Activated T-cell treated with anti-CD3 and anti-CD28 coated beads for 4 hours (primary cell): ENCODE measurements around the gene LCE1F.

Source experiments
- DNase-seq: peaks from one replicate; pipeline ENCODE4 v3.0.0-alpha.2; 2020

Gene LCE1F

GRCh38 chr1:152774875-152775274, at the start of gene LCE1F:
Gene LCE1F (plus strand): TSS chr1:152775140. CDS start chr1:152776372, 1,232 bp downstream.
- no peak for DNase-seq

GRCh38 chr1:152725261-152725660, 49.7 kb upstream of the LCE1F start:
- no peak for DNase-seq

GRCh38 chr1:152728986-152729385, 46.0 kb upstream of the LCE1F start:
- DNase-seq, result no peak

GRCh38 chr1:152735648-152736047, 39.3 kb upstream of the LCE1F start:
- DNase-seq, result no peak

GRCh38 chr1:152737997-152738396, 36.9 kb upstream of the LCE1F start:
- DNase-seq, result no peak

- DNase-seq, result no peak
Observed at GRCh38 chr1:152739841-152740240, 35.1 kb upstream of the LCE1F start.

- DNase-seq, result no peak
Observed at GRCh38 chr1:152741656-152742055, 33.3 kb upstream of the LCE1F start.

- no peak for DNase-seq
Observed at GRCh38 chr1:152743371-152744145, 31.4 kb upstream of the LCE1F start.

- DNase-seq, result no peak
Observed at GRCh38 chr1:152745289-152745704, 29.6 kb upstream of the LCE1F start.

GRCh38 chr1:152745765-152746444, 29.0 kb upstream of the LCE1F start:
- no peak for DNase-seq

GRCh38 chr1:152747831-152748230, 27.1 kb upstream of the LCE1F start:
- DNase-seq, result no peak

- DNase-seq, result no peak
Observed at GRCh38 chr1:152752225-152752624, 22.7 kb upstream of the LCE1F start.

- DNase-seq, result no peak
Observed at GRCh38 chr1:152753586-152753985, 21.4 kb upstream of the LCE1F start.

GRCh38 chr1:152756872-152757271, 18.1 kb upstream of the LCE1F start:
- no peak for DNase-seq

GRCh38 chr1:152757747-152758146, 17.2 kb upstream of the LCE1F start, which contains the start of gene KPRP:
Gene KPRP (plus strand): TSS chr1:152758025. CDS start chr1:152759589, 1,564 bp downstream.
- DNase-seq, result no peak

GRCh38 chr1:152758636-152759035, 16.3 kb upstream of the LCE1F start:
- DNase-seq, result no peak

- no peak for DNase-seq
Observed at GRCh38 chr1:152759453-152760173, 15.3 kb upstream of the LCE1F start.

- DNase-seq, result no peak
Observed at GRCh38 chr1:152760551-152761190, 14.3 kb upstream of the LCE1F start.

GRCh38 chr1:152761609-152762213, 13.2 kb upstream of the LCE1F start:
- no peak for DNase-seq

- no peak for DNase-seq
Observed at GRCh38 chr1:152768847-152769533, 6.0 kb upstream of the LCE1F start.

GRCh38 chr1:152770411-152770810, 4.5 kb upstream of the LCE1F start:
- DNase-seq, result no peak

GRCh38 chr1:152776361-152776760, 1.4 kb downstream of the LCE1F start:
- no peak for DNase-seq
